Panc1 (cell line): Measurements from ENCODE around the gene NUP210L. TPM values are rescaled to one million over a fixed set of nuclear protein-coding genes. Genes with fewer than 3 reads are reported as not detected.

ENCODE experiments used
- ATAC-seq: fragments of 200-7000 bp; cut with Tn5 transposase; 2 replicates; pipeline ENCODE4 v1.9.1; 2020; ENCODE audit warnings: mild to moderate bottlenecking, moderate library complexity
- BruUV-seq: library from RNA; stranded (reverse); fragments of 400-500 nt; replicated peaks from 2 replicates; lab custom pipeline; 2021; lab: Mats Ljungman, UMichigan
- CTCF ChIA-PET: fragments of 300-600 bp; sonication (Branson Sonifier 250); formaldehyde crosslinking; loops from one replicate; lab custom pipeline; 2022; ENCODE audit warnings: antibody characterized with exemption; lab: Charles Lee
- POLR2A ChIA-PET: fragments of 300-600 bp; sonication (Branson Sonifier 250); formaldehyde crosslinking; loops from one replicate; lab custom pipeline; 2022; ENCODE audit warnings: antibody characterized with exemption; lab: Charles Lee
- DNase-seq: peaks from one replicate; pipeline ENCODE4 v3.0.0-alpha.2; 2010; ENCODE audit warnings: low read depth, low spot score
- H3K27ac ChIP-seq: 2 replicates; pipeline ENCODE4 v1.5.1; 2011; ENCODE audit warnings: mild to moderate bottlenecking, low read length, inconsistent platforms
- H3K27me3 ChIP-seq: fragments of 200-500 bp; sonication (Bioruptor generic); 2 replicates; pipeline ENCODE4 v1.6.0; 2014; ENCODE audit warnings: low read length, inconsistent platforms; ENCODE audit not compliant: control insufficient read depth, insufficient read depth
- H3K36me3 ChIP-seq: fragments of 200-500 bp; sonication (Bioruptor generic); 2 replicates; pipeline ENCODE4 v1.5.1; 2014; ENCODE audit warnings: inconsistent platforms, mild to moderate bottlenecking, low read length, moderate library complexity; ENCODE audit not compliant: control insufficient read depth, insufficient read depth
- H3K4me1 ChIP-seq: 2 replicates; pipeline ENCODE4 v1.5.1; 2011; ENCODE audit warnings: inconsistent platforms, mild to moderate bottlenecking, low read length, moderate library complexity; ENCODE audit not compliant: control insufficient read depth, insufficient read depth
- H3K4me3 ChIP-seq, 2 experiments: 2 replicates each; pipeline ENCODE4 v1.5.1; 2011 to 2012; ENCODE audit warnings: low read depth in 2 of 2, low read length in 2 of 2, mild to moderate bottlenecking in 2 of 2, inconsistent platforms in 1 of 2, moderate library complexity in 1 of 2
- H3K9me3 ChIP-seq: fragments of 200-500 bp; sonication (Bioruptor generic); 2 replicates; pipeline ENCODE4 v1.5.1; 2014; ENCODE audit warnings: low read depth, mild to moderate bottlenecking, inconsistent platforms, low read length, moderate library complexity; ENCODE audit not compliant: control insufficient read depth, insufficient read depth
- CTCF ChIP-seq: fragments of 450-650 bp; IDR thresholded peaks from 2 replicates; pipeline ENCODE4 v1.5.1; 2017; ENCODE audit warnings: mild to moderate bottlenecking
- POLR2AphosphoS5 ChIP-seq: IDR thresholded peaks from 2 replicates; pipeline ENCODE4 v1.6.1; 2012; ENCODE audit warnings: mild to moderate bottlenecking, low read depth, low read length, moderate library complexity
- SIN3A ChIP-seq: IDR thresholded peaks from 2 replicates; pipeline ENCODE4 v1.6.1; 2012; ENCODE audit warnings: low read depth, mild to moderate bottlenecking, low read length, moderate library complexity, borderline replicate concordance; ENCODE audit not compliant: insufficient read depth
- TCF7L2 ChIP-seq: IDR thresholded peaks from 2 replicates; pipeline ENCODE4 v1.6.1; 2011; ENCODE audit warnings: mild to moderate bottlenecking, low read depth, low read length, inconsistent platforms
- in situ Hi-C: cut with HindIII; loops from 2 replicates; pipeline ENCODE4 v1.10.0; 2016; ENCODE audit warnings: low sequenced_read_pairs, low pct_unique_long_range_greater_than_20kb
- intact Hi-C: fragments of 100-400 bp; cut with micrococcal nuclease; formaldehyde crosslinking; loops from one replicate; pipeline ENCODE4 v1.10.0; 2022; ENCODE audit not compliant: unreplicated experiment
- total RNA-seq: library from RNA; stranded (reverse); gene quantifications from one replicate; pipeline ENCODE4 v1.2.1, GENCODE V29; 2021; ENCODE audit not compliant: unreplicated experiment
- TF ChIP-seq, protein P1 (sequence below), 2 experiments: IDR thresholded peaks; 2 replicates each; pipeline ENCODE4 v1.6.1; 2011 to 2012; ENCODE audit warnings: low read depth in 2 of 2, control low read depth in 1 of 2, low read length in 1 of 2, mild to moderate bottlenecking in 1 of 2, moderate library complexity in 1 of 2; ENCODE audit not compliant: insufficient read depth in 1 of 2

The NUP210L gene
- total RNA-seq, 1 experiment from 2014 or later = 0.05 TPM

- ATAC-seq = peak; percentile 87
- Histone ChIP-seq H3K9me3 (no peaks in the 10 kb centered on the region), H3K4me3 (peak overlapping the region in 1 of 2 experiments; percentile 13; a peak in 1 of 4 replicates), H3K27me3 (no peaks in the 10 kb centered on the region), H3K36me3 (no peaks in the 10 kb centered on the region), H3K4me1 (0 out of 2 replicates have a peak, but pooled peaks cover 2% of the 10 kb centered on the region), H3K27ac (no peak overlapping the region)
- in situ Hi-C loops = no loop called here
- TF ChIP-seq TCF7L2 = no peak
- peak; percentile 80 for TF ChIP-seq CTCF
- BruUV-seq = no TSS peak
- no peak for DNase-seq
- POLR2A ChIA-PET = no interaction called here
- intact Hi-C loops = loop anchor here (1.0 to 10.0 kb wide), 2 partner anchors 73 to 136 kb away; partner anchors contain the start of gene HAX1
- CTCF ChIA-PET = interaction anchor here (0.6 to 2.7 kb wide), 3 partner anchors 31 to 671 kb away, joined by 3 to 8 read pairs (median 3); no protein-coding TSS in a partner anchor
Observed at GRCh38 chr1:154198756-154199562, 44.1 kb upstream of the NUP210L start.

DNA sequence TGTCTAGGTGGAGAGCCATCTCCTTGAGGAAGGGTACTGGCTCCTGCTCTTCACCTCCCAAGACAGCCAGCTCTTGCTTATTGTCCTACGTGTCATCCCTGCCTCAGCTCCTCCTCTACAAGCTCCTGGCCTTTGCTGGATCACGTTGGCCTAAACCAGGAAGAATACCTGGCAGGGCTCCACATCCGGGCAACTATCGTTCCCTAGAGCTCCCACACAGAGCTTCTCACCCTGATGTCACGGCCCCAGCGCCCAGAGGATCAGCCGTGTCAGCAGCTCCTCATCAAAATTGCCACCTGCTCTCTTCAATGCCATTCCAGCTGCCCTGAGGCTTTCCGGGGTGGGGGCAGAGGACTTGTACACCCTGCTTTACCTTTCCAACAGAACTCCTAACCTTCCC, 38.9 kb upstream of the NUP210L start:
- Histone ChIP-seq H3K27ac (no peak overlapping the region), H3K27me3 (peaks cover 13% of the 10 kb centered on the region), H3K4me3 (no peak overlapping the region), H3K36me3 (no peaks in the 10 kb centered on the region), H3K4me1 (no peaks in the 10 kb centered on the region), H3K9me3 (no peaks in the 10 kb centered on the region)
- no TSS peak for BruUV-seq
- DNase-seq (no peak), ATAC-seq (no peak)
- ChIA-PET POLR2A (interaction anchor here (0.6 kb wide), 1 partner anchor 64 kb away, joined by 17 read pairs; no protein-coding TSS in a partner anchor), CTCF (no interaction called here)
- intact Hi-C loops (loop anchor here (10.0 kb wide), 1 partner anchor 141 kb away; no protein-coding TSS in a partner anchor), in situ Hi-C loops (no loop called here)
- TF ChIP-seq, protein P1, sequence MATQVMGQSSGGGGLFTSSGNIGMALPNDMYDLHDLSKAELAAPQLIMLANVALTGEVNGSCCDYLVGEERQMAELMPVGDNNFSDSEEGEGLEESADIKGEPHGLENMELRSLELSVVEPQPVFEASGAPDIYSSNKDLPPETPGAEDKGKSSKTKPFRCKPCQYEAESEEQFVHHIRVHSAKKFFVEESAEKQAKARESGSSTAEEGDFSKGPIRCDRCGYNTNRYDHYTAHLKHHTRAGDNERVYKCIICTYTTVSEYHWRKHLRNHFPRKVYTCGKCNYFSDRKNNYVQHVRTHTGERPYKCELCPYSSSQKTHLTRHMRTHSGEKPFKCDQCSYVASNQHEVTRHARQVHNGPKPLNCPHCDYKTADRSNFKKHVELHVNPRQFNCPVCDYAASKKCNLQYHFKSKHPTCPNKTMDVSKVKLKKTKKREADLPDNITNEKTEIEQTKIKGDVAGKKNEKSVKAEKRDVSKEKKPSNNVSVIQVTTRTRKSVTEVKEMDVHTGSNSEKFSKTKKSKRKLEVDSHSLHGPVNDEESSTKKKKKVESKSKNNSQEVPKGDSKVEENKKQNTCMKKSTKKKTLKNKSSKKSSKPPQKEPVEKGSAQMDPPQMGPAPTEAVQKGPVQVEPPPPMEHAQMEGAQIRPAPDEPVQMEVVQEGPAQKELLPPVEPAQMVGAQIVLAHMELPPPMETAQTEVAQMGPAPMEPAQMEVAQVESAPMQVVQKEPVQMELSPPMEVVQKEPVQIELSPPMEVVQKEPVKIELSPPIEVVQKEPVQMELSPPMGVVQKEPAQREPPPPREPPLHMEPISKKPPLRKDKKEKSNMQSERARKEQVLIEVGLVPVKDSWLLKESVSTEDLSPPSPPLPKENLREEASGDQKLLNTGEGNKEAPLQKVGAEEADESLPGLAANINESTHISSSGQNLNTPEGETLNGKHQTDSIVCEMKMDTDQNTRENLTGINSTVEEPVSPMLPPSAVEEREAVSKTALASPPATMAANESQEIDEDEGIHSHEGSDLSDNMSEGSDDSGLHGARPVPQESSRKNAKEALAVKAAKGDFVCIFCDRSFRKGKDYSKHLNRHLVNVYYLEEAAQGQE (IDR thresholded peaks at IDR 0.05; ENCODE audit: insufficient read depth in 1 of 2, low read depth in 2 of 2, low read length in 1 of 2) = no peak
- TF ChIP-seq SIN3A (no peak), POLR2AphosphoS5 (no peak), CTCF (no peak), TCF7L2 (no peak)
